CD4-positive, alpha-beta T cell treated with Interleukin-15 for 4 hours (primary cell): ENCODE results near the gene JSRP1.

Experiments used
- DNase-seq: peaks from one replicate; pipeline ENCODE4 v3.0.0-alpha.2; 2020; ENCODE audit warnings: low spot score

JSRP1 gene

DNA sequence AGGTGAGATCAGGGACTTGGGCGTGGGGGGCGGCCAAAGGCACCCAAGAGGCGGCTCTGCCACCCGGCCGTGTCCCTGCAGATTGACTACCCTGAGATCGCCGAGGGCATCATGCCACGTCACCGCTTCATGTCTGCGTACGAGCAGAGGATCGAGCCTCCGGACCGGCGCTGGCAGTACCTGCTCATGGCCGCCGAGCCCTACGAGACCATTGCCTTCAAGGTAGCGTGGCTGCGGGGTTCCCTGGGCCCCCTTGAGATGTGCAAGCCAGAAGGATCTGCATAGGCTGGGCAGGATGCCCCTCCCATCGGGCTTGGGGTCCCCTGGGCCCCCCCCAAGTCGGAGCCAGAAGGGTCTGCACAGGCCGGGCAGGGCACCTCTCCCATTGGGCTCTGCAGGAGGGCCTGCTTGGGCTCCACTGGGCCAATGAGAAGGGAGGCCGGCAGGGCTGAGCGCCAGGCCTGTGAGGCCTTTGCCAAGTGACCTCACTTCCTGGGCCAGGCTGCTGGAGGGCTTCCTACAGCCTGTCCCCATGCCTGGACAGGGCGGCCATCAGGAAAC lies 9.3 kb downstream of the JSRP1 start:
- DNase-seq = no peak

DNA sequence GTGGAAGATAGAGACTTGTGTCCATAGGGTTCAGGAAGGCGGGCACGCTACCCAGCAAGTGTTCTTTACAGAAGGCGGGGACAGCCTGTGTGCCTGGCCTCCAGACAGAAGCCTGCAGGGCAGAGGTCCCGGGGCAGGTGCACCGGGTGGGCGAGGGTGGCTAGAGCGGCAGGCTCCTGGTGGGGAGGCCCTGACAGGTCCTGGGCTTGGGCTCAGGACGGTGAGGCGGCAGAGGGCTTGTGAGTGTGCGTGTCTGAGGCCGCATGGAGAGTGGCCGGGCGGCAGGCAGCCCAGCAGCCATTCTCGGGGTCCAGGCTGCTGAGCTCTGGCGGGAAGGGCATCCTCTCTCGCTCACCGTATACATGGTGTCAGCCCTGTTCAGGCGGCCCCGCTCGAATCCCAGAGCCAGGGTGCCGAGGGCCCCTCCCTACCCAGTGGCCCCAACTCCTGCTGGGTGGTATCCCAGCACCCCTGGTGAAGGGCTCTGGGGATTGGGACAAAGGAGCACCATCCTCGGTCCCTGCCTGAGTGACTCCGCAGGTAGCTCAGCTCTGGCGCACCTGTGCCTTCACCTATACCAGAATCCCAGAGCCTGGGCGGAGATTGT lies 10.1 kb downstream of the JSRP1 start:
- DNase-seq = no peak

DNA sequence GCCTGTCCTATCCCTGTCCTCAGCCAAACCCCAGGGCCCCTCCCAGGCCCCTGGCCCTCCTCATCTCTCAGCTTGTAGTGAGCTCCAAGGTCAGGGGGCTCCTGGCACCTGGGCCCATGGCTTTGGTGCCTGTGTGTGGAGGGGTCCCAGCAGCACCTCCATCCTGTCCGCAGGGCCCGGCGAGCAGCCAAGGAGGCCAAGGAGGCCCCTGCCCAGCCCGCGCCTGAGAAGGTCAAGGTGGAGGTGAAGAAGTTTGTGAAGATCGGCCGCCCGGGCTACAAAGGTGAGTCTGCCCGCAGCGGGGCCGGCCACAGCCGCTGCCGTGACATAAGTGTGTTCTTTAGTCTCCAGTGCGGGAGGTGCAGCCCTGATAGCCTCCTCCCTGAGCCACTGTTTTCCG lies 10.9 kb downstream of the JSRP1 start:
- DNase-seq = no peak

GRCh38 chr19:2244486-2244885 lies 11.7 kb downstream of the JSRP1 start:
- no peak for DNase-seq

DNA sequence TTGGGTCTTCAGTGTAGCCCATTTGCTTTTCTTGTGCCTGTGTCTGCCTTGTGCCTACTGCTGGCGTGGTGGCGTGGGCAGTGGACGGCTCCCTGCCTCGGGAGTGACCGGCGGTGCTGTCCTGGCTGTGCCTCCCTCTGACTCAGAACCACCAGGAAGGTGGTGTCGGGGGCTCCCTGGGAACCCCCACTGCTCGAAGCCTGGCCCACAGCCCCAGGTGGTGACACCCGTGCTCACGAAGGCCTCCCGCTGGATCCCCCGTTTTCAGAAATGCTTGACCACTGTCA lies 12.1 kb downstream of the JSRP1 start:
- DNase-seq = no peak

DNA sequence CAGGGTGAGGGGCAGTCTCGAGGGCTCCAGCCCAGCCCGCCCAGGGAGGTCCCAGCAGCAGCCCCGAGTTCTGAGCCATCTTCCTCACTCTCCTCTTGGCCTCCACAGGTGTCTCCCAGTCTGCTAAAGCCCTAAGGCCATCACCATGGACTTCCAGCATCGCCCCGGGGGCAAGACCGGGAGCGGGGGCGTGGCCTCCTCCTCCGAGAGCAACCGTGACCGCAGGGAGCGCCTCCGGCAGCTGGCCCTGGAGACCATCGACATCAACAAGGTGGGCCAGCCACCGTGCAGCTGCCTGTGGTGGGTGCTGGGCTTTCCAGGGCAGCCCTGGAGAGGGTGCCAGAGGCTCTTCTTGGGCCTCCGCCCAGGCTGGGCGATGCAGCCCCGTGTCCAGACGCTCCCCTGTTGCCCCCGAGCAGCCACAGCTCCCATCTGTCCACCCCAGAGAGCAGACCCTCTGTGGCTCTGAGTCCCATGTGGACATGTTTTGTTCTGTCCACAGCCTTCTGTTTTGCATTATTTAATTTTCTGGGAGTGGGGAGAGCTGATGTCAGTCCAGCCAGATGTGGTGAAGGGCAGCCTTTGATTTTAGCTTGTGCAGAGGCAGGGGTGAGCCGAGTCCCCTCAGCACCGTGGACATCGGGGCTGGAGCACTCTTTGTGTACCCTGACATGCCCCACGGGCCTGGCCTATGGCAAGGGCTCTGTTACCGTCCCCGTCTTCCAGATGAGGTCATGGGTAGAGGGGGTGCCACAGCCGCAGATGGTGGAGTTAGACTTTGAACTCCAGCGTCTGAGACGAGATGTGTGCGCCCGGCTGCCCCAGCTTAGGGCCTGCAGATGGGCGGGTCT lies 12.7 kb downstream of the JSRP1 start:
- no peak for DNase-seq

DNA sequence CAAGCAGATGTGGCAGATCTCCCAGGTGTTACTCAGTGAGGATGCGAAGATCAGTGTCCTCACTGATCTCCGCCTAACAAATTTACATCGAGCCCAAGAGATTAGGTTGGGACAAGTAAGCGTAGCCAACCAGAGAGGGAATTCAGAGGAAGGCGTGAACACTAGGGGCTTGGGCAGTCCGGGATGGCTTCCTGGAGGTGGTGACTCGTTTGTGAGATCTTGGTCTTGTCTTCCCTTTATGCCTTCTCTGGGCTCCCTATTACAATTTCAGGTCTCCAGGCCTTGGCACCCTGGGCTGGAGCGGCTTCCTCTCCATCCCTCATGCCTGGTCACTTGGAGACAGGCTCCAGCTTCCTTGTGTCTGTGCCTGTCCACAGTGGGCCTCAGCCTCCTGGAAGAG lies 13.4 kb downstream of the JSRP1 start:
- no peak for DNase-seq

- DNase-seq = no peak
Measured at GRCh38 chr19:2242092-2242537, 14.1 kb downstream of the JSRP1 start.

DNA sequence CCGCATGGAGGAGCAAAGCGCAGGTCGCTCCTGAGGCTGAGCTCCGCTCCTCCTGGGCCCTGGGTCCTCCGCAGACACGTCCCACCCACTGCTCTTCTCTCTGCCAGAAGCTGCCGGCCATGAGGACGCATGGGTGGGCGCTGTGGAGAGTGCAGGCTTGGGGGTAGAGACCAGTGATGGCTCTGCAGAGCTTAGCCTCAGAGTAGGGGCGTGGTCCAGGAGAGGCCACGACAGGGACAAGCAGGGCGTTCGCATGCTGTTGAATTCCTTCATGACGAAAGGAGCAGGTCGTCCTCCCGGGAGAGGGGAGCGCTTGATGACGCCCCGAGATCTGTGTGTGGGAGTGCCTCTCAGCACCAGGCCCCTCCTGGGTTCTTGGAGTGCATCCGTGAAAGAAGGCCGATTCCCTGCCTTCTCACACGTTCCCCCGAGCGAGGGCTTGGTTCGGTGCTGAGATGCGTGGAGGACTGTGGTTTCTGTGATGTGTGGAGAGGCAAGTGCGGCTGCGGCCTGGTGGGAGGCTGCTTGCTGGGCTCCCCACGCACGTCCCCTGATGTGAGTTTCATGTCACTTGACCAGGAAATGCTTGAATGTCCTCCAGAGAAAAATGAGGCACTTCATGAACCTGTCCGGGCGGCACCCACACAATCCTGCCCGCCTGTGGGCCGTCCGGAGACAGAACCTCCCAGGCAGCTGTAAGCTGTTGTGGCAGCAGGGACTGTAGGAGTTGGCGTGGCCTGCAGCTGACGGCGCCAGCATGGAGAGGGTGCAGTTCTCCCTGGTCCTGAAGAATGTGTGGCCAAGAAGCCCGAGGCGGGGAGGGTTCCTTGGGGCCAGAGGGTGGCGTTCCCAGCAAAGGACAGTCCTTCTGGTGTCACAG lies 15.1 kb downstream of the JSRP1 start:
- no peak for DNase-seq

DNA sequence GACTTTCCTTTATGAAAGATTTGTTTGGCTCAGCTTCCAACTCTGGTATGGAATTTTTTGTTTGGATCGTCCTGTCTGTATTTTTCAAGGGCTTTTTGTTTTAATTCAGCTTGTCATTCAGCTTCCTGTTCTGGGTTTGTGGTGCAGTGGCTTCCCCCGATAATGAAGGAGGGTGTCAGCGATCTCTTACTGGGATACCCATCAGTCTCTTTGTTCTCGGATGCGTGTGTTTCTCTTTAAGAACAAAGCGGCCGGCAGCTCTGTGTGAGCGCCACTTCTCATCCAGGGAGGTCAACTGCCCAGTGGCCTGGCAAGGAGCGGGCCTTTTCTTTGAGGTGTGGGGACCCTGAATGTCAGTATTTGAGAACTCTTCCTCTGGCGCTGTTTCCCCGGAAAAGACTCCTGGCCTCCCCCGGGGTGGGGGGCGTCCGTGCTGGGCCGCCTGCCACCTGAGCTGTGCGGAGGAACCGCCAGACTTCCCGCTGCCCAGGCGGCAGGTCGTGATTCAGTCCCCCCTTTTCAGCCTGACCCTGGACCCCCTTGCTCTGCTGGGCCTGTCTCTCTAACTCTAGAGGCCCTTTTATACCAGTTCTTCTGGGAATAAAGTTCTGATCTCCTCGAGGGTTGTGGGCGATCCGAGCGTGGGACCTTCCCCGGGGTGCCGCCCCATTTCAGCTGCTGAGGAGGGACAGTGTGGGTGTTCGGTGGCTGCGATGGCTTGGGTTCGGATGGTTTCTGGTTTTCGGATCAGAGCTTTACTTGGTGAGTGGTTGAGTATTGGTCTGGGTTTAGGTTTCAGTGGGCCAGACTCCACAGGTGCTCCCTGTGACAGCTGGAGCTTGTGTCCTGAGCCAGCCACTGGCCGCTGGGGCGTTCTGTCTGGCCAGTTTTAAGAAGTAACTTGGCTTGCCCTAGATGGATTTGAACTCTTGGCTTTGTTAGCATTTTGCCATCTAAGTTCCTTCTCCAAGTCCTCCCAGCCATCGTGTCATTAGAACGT lies 16.1 kb downstream of the JSRP1 start:
- peak; percentile 54 for DNase-seq

- no peak for DNase-seq
Measured at GRCh38 chr19:2239173-2239572, 17.0 kb downstream of the JSRP1 start.

DNA sequence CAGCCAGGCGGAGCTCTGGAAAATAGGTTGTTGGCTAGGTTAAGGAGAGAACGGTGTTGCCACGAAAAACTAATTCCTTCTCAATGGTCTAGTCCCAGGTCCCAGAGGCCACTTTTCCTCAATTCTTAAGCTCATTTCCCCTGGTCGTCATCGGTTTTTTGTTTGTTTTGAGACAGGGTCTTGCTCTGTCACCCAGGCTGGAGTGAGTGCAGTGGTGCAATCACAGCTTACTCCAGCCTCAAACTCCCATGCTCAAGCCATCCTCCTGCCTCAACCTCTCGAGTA lies 18.4 kb downstream of the JSRP1 start:
- DNase-seq = no peak

- no peak for DNase-seq
Measured at GRCh38 chr19:2237051-2237868, 19.0 kb downstream of the JSRP1 start.

DNA sequence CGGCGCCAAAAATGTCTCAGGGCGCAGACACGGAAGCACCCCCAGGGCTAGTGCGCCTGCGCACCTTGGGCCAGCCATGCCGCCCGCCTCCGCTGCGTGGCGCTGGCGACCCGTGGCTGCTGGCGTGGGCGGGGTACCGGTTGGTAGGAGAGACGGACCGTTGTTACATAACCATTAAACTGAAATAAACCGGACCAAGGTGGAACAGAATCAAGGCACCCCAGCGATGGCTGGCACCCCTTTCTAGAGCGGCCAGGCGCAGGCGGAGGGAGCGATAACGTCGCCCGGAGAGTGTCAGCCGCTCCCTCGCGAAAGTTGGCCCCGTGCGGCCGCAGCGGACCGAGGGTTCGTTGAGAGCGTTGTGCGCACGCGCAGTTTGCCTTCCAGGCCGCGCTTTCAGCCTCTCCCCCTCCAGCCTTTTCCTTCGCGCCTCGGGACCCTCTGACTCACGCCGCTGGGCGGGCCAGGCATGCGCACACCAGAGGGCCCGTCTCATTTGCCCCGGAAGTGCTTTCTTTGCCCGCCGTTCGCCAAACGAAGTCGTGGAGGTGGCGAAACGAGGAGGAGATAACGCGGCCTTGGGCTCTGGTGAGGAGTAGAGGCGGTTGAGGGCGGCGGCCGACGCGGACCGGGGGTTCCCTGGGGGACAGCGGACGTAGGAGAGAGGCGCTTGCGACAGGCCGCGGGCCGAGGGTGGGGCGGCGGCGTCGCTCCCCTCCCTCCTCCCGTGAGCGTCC lies 19.7 kb downstream of the JSRP1 start, which contains the start of the genes PLEKHJ1 and SF3A2:
Gene PLEKHJ1 (minus strand): TSS at position 16 of the 737 bp plus-strand sequence. CDS start 81 bp downstream, outside the sequence.
Gene SF3A2 (plus strand): TSS at position 511 of the 737 bp plus-strand sequence. CDS start 6,595 bp downstream, outside the sequence.
- DNase-seq = peak; percentile 97

DNA sequence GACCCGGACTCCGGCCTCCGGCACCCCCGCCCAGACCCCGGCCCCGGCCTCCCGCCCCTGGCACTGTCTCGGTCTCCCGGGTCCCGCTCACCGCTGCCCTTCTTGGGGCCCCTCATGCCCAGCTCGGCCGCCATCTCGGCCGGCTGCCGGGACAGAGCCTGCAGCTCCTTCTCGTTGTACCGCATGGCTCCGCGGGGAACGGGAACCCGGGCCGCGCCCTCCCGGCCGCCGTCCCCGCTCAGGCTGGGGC lies 20.2 kb downstream of the JSRP1 start:
- no peak for DNase-seq

GRCh38 chr19:2235381-2236063 lies 20.7 kb downstream of the JSRP1 start:
- no peak for DNase-seq

- no peak for DNase-seq
Measured at GRCh38 chr19:2234996-2235380, 21.2 kb downstream of the JSRP1 start.

- DNase-seq = no peak
Measured at GRCh38 chr19:2233601-2234280, 22.5 kb downstream of the JSRP1 start.
